Mesendoderm (in vitro differentiated cells): ENCODE results near the gene ZFP92. TPM values are rescaled to one million over a fixed set of nuclear protein-coding genes. Genes with fewer than 3 reads are reported as not detected.

Source experiments
- DNase-seq: peaks from one replicate; pipeline ENCODE4 v3.0.0; 2013
- H2AK5ac ChIP-seq: 2 replicates; pipeline ENCODE4 v1.6.1; 2013; ENCODE audit warnings: low read length, inconsistent platforms
- H2BK120ac ChIP-seq: 2 replicates; pipeline ENCODE4 v1.6.1; 2013; ENCODE audit warnings: low read depth, mild to moderate bottlenecking, low read length, moderate library complexity, mixed read lengths
- H2BK15ac ChIP-seq: replicated peaks from 2 replicates; pipeline ENCODE4 v1.6.1; 2013; ENCODE audit warnings: low read depth, mild to moderate bottlenecking, moderate library complexity
- H2BK5ac ChIP-seq: 2 replicates; pipeline ENCODE4 v1.6.1; 2013; ENCODE audit warnings: low read length, inconsistent platforms
- H3K18ac ChIP-seq: 2 replicates; pipeline ENCODE4 v1.6.1; 2013; ENCODE audit warnings: mild to moderate bottlenecking, low read length, mixed read lengths
- H3K23ac ChIP-seq: one replicate; pipeline ENCODE4 v1.6.1; 2013; ENCODE audit warnings: low read length
- H3K27ac ChIP-seq: 2 replicates; pipeline ENCODE4 v1.5.1; 2013; ENCODE audit warnings: low read depth, mild to moderate bottlenecking, inconsistent platforms, low read length, moderate library complexity
- H3K27me3 ChIP-seq: 2 replicates; pipeline ENCODE4 v1.6.1; 2013; ENCODE audit warnings: low read length, control low read depth, mild to moderate bottlenecking, inconsistent platforms; ENCODE audit not compliant: insufficient read depth, poor library complexity
- H3K36me3 ChIP-seq: 2 replicates; pipeline ENCODE4 v1.6.1; 2013; ENCODE audit warnings: low read length, inconsistent platforms; ENCODE audit not compliant: control insufficient read depth, insufficient read depth
- H3K4ac ChIP-seq: one replicate; pipeline ENCODE4 v1.6.1; 2013; ENCODE audit warnings: low read depth, mild to moderate bottlenecking, low read length, moderate library complexity
- H3K4me1 ChIP-seq: 2 replicates; pipeline ENCODE4 v1.6.1; 2013; ENCODE audit warnings: low read depth, low read length, inconsistent platforms; ENCODE audit not compliant: control insufficient read depth
- H3K4me2 ChIP-seq: 2 replicates; pipeline ENCODE4 v1.6.1; 2013; ENCODE audit warnings: low read length
- H3K4me3 ChIP-seq: 2 replicates; pipeline ENCODE4 v1.5.1; 2013; ENCODE audit warnings: mild to moderate bottlenecking, low read length
- H3K56ac ChIP-seq: one replicate; pipeline ENCODE4 v1.6.1; 2013; ENCODE audit warnings: low read length
- H3K79me1 ChIP-seq: 2 replicates; pipeline ENCODE4 v1.6.1; 2013; ENCODE audit warnings: low read length, inconsistent platforms
- H3K79me2 ChIP-seq: 2 replicates; pipeline ENCODE4 v1.6.1; 2013; ENCODE audit warnings: mild to moderate bottlenecking, low read length; ENCODE audit not compliant: control insufficient read depth, insufficient read depth
- H3K9ac ChIP-seq: 2 replicates; pipeline ENCODE4 v1.6.1; 2013; ENCODE audit warnings: low read length, inconsistent platforms
- H4K5ac ChIP-seq: one replicate; pipeline ENCODE4 v1.6.1; 2013; ENCODE audit warnings: low read length
- H4K8ac ChIP-seq: one replicate; pipeline ENCODE4 v1.6.1; 2013; ENCODE audit warnings: low read depth, mild to moderate bottlenecking, control low read depth, low read length, moderate library complexity
- WGBS: extraction: QIAGEN DNeasy Blood & Tissue Kit; methylation state at CpG from one replicate; pipeline ENCODE4 v1.1.7; 2013; ENCODE audit warnings: low lambda C conversion rate, missing lambda C conversion rate; ENCODE audit not compliant: insufficient coverage; ENCODE audit errors: extremely low coverage; 5-methylcytosine and 5-hydroxymethylcytosine counted together
- polyA plus RNA-seq, 2 experiments: library from polyadenylated mRNA; stranded (reverse); fragments of 200-250 nt; gene quantifications; one replicate each; pipeline ENCODE4 v1.2.3, GENCODE V29; 2013

ZFP92 gene, protein sequence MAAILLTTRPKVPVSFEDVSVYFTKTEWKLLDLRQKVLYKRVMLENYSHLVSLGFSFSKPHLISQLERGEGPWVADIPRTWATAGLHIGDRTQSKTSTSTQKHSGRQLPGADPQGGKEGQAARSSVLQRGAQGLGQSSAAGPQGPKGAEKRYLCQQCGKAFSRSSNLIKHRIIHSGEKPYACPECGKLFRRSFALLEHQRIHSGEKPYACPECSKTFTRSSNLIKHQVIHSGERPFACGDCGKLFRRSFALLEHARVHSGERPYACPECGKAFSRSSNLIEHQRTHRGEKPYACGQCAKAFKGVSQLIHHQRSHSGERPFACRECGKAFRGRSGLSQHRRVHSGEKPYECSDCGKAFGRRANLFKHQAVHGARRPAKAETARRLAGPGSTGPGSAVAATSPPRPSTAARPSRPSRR
- 0.08 TPM for polyA plus RNA-seq (2013, experiment 1 of 2)
- polyA plus RNA-seq (2013, experiment 2 of 2) = 0.11 TPM

DNA sequence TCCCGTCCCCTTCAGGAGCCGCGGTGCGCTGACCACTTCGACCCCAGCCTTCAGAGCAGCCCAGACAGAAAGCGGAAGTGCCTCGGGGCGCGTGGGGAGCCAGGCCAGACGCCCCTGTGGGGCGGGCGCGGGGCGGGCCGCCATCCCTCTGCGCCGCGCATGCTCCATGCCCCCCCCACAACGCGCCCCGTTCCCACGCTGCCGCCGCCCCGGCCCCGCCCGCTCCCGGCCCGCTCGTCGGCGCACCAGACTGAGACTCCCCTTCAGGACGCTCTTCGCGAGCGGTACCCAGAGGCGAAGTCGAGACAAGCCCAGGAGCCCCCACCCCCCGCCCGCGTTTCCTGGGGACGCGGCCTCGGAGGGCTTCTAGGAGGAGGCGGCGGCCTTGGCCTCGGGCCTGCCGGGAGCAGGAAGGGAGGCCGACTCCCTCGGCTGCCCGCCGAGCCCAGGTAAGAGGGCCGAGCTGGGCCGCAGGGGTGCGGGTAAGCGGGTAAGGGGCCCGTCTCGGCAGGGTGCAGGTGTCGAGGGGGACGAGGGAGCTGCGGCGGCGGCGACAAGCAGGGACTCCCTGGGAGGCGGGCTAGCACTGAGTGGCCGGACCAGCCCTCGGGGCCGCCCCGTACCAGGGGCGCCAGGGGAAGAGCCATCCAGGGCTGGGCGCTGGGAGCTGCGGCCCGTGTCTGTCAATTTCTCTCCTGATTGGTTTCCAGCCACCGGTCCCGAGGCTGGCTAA, at the start of gene ZFP92:
Gene ZFP92 (plus strand): TSS at position 218 of the 733 bp plus-strand sequence. CDS start 6,851 bp downstream, outside the sequence.
- Histone ChIP-seq H3K27ac (no peak within 1 kb of the TSS), H2BK120ac (no peak within 1 kb of the TSS), H3K4me3 (no peak within 1 kb of the TSS), H4K5ac (no peak within 1 kb of the TSS), H3K4me1 (no peaks in the 10 kb centered on the region), H2BK5ac (no peak within 1 kb of the TSS), H3K79me2 (no peaks in the 10 kb centered on the region), H3K36me3 (no peaks in the 10 kb centered on the region), H3K9ac (peak within 1 kb of the TSS; percentile 29), H3K27me3 (no peaks in the 10 kb centered on the region), H2AK5ac (no peak within 1 kb of the TSS), H3K18ac (peak within 1 kb of the TSS; percentile 6), H3K79me1 (no peaks in the 10 kb centered on the region), H3K4ac (no peak within 1 kb of the TSS), H3K56ac (no peak within 1 kb of the TSS), H3K23ac (no peak within 1 kb of the TSS), H4K8ac (no peak within 1 kb of the TSS), H2BK15ac (no peak within 1 kb of the TSS), H3K4me2 (peak within 1 kb of the TSS; percentile 34)
- WGBS = no CpG with 5 or more reads among the region's 75 CpGs
- no peak for DNase-seq

DNA sequence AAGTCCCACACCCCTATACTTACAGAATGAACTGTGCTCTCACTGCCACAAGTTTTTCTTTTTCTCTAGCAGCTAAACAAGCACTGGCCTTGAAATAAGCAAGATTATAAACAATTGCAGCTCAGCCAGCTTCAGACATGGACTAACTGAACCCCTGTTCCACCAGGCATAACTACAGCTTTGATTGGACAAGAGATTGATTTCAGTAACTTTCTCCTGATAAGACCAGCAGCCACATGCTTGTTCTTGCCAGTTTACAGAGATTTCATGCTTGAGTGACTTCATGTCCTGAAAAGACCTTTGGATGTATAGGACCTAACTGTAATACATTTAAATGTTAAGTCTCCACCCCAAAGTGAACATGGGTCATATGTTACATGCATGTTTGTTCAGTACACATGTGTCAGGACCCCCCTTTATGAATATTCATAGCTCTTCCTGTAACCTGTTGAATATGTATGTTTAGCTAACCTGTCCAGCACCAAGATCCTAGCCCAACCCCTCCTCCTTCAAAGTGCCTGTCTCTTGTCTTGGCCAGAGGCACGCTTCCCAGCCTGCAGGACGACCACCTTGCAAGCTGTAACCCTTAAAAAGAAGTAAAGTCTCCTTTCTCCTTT, 49.4 kb upstream of the ZFP92 start:
- no peak overlapping the region for H3K27ac ChIP-seq

DNA sequence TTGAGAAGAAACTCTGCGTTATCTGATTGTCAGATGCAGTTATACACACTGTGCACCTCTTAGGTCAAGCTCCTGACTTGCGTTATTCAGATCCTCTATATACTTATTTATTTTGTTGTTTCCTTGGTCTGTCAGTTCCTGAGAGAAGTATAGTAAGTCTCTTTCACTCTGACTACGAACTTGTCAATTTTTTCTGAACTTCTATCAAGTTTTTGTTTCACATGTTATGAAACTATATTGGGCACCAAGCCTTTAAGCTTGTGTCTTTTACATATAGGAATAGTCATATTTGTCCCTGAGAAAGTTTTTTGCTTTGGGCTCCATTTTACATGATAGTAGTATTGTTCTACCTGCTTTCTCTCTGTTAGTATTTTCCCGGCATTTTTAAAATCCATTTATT, 45.6 kb upstream of the ZFP92 start:
- no peak for DNase-seq
- H3K27me3 ChIP-seq = no peaks in the 10 kb centered on the region
- H4K5ac ChIP-seq = no peak overlapping the region
- no peaks in the 10 kb centered on the region for H3K79me1 ChIP-seq
- H4K8ac ChIP-seq = no peak overlapping the region
- no CpG with 5 or more reads among the region's 4 CpGs for WGBS
- H3K9ac ChIP-seq = no peak overlapping the region
- H3K18ac ChIP-seq = no peak overlapping the region
- H3K23ac ChIP-seq = no peak overlapping the region
- H2BK15ac ChIP-seq = no peak overlapping the region
- H3K56ac ChIP-seq = no peak overlapping the region
- no peak overlapping the region for H2BK120ac ChIP-seq
- H3K36me3 ChIP-seq = no peaks in the 10 kb centered on the region
- H3K4me1 ChIP-seq = no peaks in the 10 kb centered on the region
- H3K4ac ChIP-seq = no peak overlapping the region
- no peak overlapping the region for H3K4me2 ChIP-seq
- H3K27ac ChIP-seq = no peak overlapping the region
- no peaks in the 10 kb centered on the region for H3K79me2 ChIP-seq
- no peak overlapping the region for H3K4me3 ChIP-seq
- no peak overlapping the region for H2AK5ac ChIP-seq
- no peak overlapping the region for H2BK5ac ChIP-seq

More for the DNA sequence above, 49.4 kb upstream of the ZFP92 start:
- no peak overlapping the region for H3K56ac ChIP-seq
- H3K4me2 ChIP-seq = no peak overlapping the region
- H3K4ac ChIP-seq = no peak overlapping the region
- no peak overlapping the region for H3K4me3 ChIP-seq
- H3K23ac ChIP-seq = no peak overlapping the region
- H3K18ac ChIP-seq = no peak overlapping the region
- H4K8ac ChIP-seq = no peak overlapping the region
- H3K79me2 ChIP-seq = no peaks in the 10 kb centered on the region
- no CpG with 5 or more reads among the region's 2 CpGs for WGBS
- no peaks in the 10 kb centered on the region for H3K79me1 ChIP-seq
- H2BK120ac ChIP-seq = no peak overlapping the region
- no peak overlapping the region for H2BK5ac ChIP-seq
- no peak for DNase-seq
- H2AK5ac ChIP-seq = no peak overlapping the region
- no peak overlapping the region for H2BK15ac ChIP-seq
- H3K27me3 ChIP-seq = no peaks in the 10 kb centered on the region
- no peak overlapping the region for H3K9ac ChIP-seq
- H4K5ac ChIP-seq = no peak overlapping the region
- H3K36me3 ChIP-seq = no peaks in the 10 kb centered on the region
- no peaks in the 10 kb centered on the region for H3K4me1 ChIP-seq

DNA sequence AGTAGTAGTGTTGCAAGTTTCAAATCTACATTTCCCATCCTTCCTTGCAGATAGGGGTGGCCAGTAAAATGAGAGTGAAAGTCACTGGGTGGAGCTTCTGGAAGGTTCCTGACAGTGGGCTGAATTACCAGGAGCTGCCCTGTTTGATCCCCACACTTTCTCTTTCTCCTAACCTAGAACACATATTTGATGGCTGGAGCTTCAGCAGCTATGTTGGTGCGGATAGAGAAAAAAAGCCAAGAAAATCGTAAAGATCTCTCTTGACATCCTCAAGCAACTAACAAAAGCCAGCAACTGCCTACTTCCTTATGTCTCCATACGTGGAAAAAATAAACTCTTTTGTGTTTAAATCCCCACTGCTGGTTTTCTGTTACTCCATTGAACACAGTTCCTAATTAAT, 45.2 kb upstream of the ZFP92 start:
- Histone ChIP-seq H4K8ac (no peak overlapping the region), H3K9ac (no peak overlapping the region), H3K4me1 (no peaks in the 10 kb centered on the region), H3K79me1 (no peaks in the 10 kb centered on the region), H2AK5ac (no peak overlapping the region), H3K27ac (no peak overlapping the region), H3K18ac (no peak overlapping the region), H4K5ac (no peak overlapping the region), H3K36me3 (no peaks in the 10 kb centered on the region), H2BK120ac (no peak overlapping the region), H3K27me3 (no peaks in the 10 kb centered on the region), H3K4me2 (no peak overlapping the region), H2BK15ac (no peak overlapping the region), H3K4me3 (no peak overlapping the region), H3K56ac (no peak overlapping the region), H3K79me2 (no peaks in the 10 kb centered on the region), H2BK5ac (no peak overlapping the region), H3K23ac (no peak overlapping the region), H3K4ac (no peak overlapping the region)
- DNase-seq = no peak
- no CpG with 5 or more reads among the region's 3 CpGs for WGBS

DNA sequence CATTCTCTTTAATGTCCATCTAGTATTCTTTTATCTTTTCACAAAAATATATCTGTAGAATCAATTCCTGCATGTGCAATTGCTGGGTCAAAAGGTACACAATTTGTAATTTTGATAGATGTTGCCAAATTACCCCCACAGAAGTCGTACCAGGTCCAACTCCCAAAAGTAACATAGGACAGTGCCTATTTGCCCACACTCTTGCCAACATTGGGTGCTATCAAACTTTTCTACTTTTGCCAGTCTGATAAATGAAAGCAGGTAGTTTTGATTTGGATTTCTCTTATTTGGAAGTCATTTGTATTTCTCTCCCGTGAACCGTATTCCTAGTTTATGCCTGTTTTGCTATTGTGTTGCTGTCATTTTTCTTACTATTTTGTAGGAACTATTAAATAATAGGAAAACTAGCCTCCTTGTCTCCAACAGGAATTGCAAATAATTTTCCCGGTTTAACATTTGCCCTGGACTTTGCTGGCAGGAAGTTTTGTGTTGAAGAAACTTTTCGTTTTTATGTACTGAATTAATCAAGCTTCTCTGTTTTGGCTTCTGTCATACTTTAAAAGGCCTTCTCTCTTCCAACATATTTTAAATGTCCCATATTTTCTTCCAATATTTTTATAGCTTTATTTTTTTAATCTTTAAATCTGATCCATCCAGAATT, 44.3 kb upstream of the ZFP92 start:
- no peak overlapping the region for H3K4me3 ChIP-seq
- no peak overlapping the region for H3K56ac ChIP-seq
- no peaks in the 10 kb centered on the region for H3K36me3 ChIP-seq
- no peak overlapping the region for H3K4ac ChIP-seq
- H2AK5ac ChIP-seq = no peak overlapping the region
- no peak overlapping the region for H2BK5ac ChIP-seq
- no peaks in the 10 kb centered on the region for H3K4me1 ChIP-seq
- H2BK15ac ChIP-seq = no peak overlapping the region
- H3K79me1 ChIP-seq = no peaks in the 10 kb centered on the region
- no peak overlapping the region for H3K27ac ChIP-seq
- H2BK120ac ChIP-seq = no peak overlapping the region
- no peak overlapping the region for H3K18ac ChIP-seq
- H3K9ac ChIP-seq = no peak overlapping the region
- no CpG with 5 or more reads among the region's 5 CpGs for WGBS
- H3K4me2 ChIP-seq = no peak overlapping the region
- H3K27me3 ChIP-seq = no peaks in the 10 kb centered on the region
- H3K23ac ChIP-seq = no peak overlapping the region
- no peak for DNase-seq
- H4K5ac ChIP-seq = no peak overlapping the region
- no peaks in the 10 kb centered on the region for H3K79me2 ChIP-seq
- no peak overlapping the region for H4K8ac ChIP-seq
